ENCODE data around the gene CCR1.

The CCR1 gene

GRCh38 chr3:46208167-46208704 lies at the start of gene CCR1:
CCR1 (minus strand) TSS chr3:46208313; CDS start chr3:46204313, 4,000 bp downstream.
- no peaks in the 10 kb centered on the region for H3K36me3 ChIP-seq (replicated peaks)
- no peak within 1 kb of the TSS for H3K4me3 ChIP-seq (ENCODE audit: low read depth, low read length)
- H3K27ac ChIP-seq: no peak within 1 kb of the TSS
- in situ Hi-C loops (cut with HindIII; ENCODE audit: low pct_ligation_motif_present, low sequenced_read_pairs): no loop called here
- H3K27me3 ChIP-seq (replicated peaks): peaks cover 3% of the 10 kb centered on the region
- DNase-seq: peak; percentile 21
- peak; percentile 91 for TF ChIP-seq CTCF (IDR thresholded peaks at IDR 0.05; ENCODE audit: low read depth, low read length, missing control alignments)

GRCh38 chr3:46252980-46253379 lies 44.9 kb upstream of the CCR1 start:
- Histone ChIP-seq H3K27ac (no peak overlapping the region), H3K4me3 (ENCODE audit: low read depth, low read length) (no peak overlapping the region), H3K36me3 (replicated peaks) (no peaks in the 10 kb centered on the region), H3K27me3 (replicated peaks) (peaks cover 3% of the 10 kb centered on the region)
- TF ChIP-seq CTCF (IDR thresholded peaks at IDR 0.05; ENCODE audit: low read depth, low read length, missing control alignments): no peak
- no peak for DNase-seq
- in situ Hi-C loops (cut with HindIII; ENCODE audit: low pct_ligation_motif_present, low sequenced_read_pairs): no loop called here

GRCh38 chr3:46245146-46245545 lies 37.0 kb upstream of the CCR1 start:
- no peak for DNase-seq
- H3K27ac ChIP-seq: no peak overlapping the region
- H3K4me3 ChIP-seq (ENCODE audit: low read depth, low read length): no peak overlapping the region
- H3K36me3 ChIP-seq (replicated peaks): no peaks in the 10 kb centered on the region
- H3K27me3 ChIP-seq (replicated peaks): no peaks in the 10 kb centered on the region
- no peak for TF ChIP-seq CTCF (IDR thresholded peaks at IDR 0.05; ENCODE audit: low read depth, low read length, missing control alignments)
- in situ Hi-C loops (cut with HindIII; ENCODE audit: low pct_ligation_motif_present, low sequenced_read_pairs): no loop called here

- no peak for DNase-seq
- in situ Hi-C loops (cut with HindIII; ENCODE audit: low pct_ligation_motif_present, low sequenced_read_pairs): no loop called here
- no peak for TF ChIP-seq CTCF (IDR thresholded peaks at IDR 0.05; ENCODE audit: low read depth, low read length, missing control alignments)
These were observed 35.4 kb upstream of the CCR1 start for GRCh38 chr3:46243560-46243959.

DNA sequence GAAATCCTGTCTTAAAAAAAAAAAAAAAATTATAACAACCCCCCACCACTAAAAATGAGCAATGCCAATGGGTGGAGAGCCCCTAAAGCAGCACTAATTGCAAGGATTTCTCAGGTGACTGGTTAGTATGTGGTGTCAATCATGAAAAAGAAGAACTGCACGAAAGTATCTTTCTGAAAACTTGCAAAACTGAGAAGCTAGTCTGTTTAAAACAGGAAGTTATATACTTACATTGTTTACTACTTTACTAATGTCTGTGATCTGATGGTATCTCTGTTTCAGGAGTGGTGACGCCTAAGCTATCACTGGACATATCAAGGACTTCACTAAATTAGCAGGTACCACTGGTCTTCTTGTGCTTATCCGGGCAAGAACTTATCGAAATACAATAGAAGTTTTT lies 34.0 kb upstream of the CCR1 start, which contains the start of gene CCR3:
Gene CCR3, plus strand, starts transcription at position 341 of the 400 bp plus-strand sequence. CDS start 22,699 bp downstream, outside the sequence.
- Histone ChIP-seq H3K4me3 (ENCODE audit: low read depth, low read length) (no peak within 1 kb of the TSS), H3K36me3 (replicated peaks) (no peaks in the 10 kb centered on the region), H3K27me3 (replicated peaks) (no peaks in the 10 kb centered on the region), H3K27ac (no peak within 1 kb of the TSS)
- DNase-seq: no peak
- in situ Hi-C loops (cut with HindIII; ENCODE audit: low pct_ligation_motif_present, low sequenced_read_pairs): no loop called here
- no peak for TF ChIP-seq CTCF (IDR thresholded peaks at IDR 0.05; ENCODE audit: low read depth, low read length, missing control alignments)

More at GRCh38 chr3:46243560-46243959, 35.4 kb upstream of the CCR1 start:
- no peak overlapping the region for H3K4me3 ChIP-seq (ENCODE audit: low read depth, low read length)
- H3K36me3 ChIP-seq (replicated peaks): no peaks in the 10 kb centered on the region
- no peaks in the 10 kb centered on the region for H3K27me3 ChIP-seq (replicated peaks)
- no peak overlapping the region for H3K27ac ChIP-seq

GRCh38 chr3:46239952-46240351 lies 31.8 kb upstream of the CCR1 start:
- Histone ChIP-seq H3K4me3 (ENCODE audit: low read depth, low read length) (no peak overlapping the region), H3K27me3 (replicated peaks) (no peaks in the 10 kb centered on the region), H3K27ac (no peak overlapping the region), H3K36me3 (replicated peaks) (no peaks in the 10 kb centered on the region)
- DNase-seq: no peak
- TF ChIP-seq CTCF (IDR thresholded peaks at IDR 0.05; ENCODE audit: low read depth, low read length, missing control alignments): no peak
- in situ Hi-C loops (cut with HindIII; ENCODE audit: low pct_ligation_motif_present, low sequenced_read_pairs): no loop called here
